Astrocyte (in vitro differentiated cells and primary cell): ENCODE data around the gene GMPR. TPM values are rescaled to one million over a fixed set of nuclear protein-coding genes. Genes with fewer than 3 reads are reported as not detected.

Experiments
- DNase-seq: peaks from one replicate; pipeline ENCODE4 v3.0.0-alpha.2; 2010; ENCODE audit warnings: low read depth
- FAIRE-seq: peaks from 2 replicates; lab custom pipeline; 2011; peaks lifted over from hg19 to GRCh38; lab: Jason Lieb, UNC
- H2AFZ ChIP-seq: 2 replicates; pipeline ENCODE4 v1.6.0; 2012; ENCODE audit warnings: low read depth, low read length, inconsistent platforms
- H3K27ac ChIP-seq: 2 replicates; pipeline ENCODE4 v1.5.1; 2011; ENCODE audit warnings: low read depth, low read length, inconsistent platforms
- H3K27me3 ChIP-seq: 2 replicates; pipeline ENCODE4 v1.6.0; 2011; ENCODE audit warnings: low read length, inconsistent platforms; ENCODE audit not compliant: insufficient read depth
- H3K36me3 ChIP-seq: 2 replicates; pipeline ENCODE4 v1.5.1; 2011; ENCODE audit warnings: low read length, inconsistent platforms; ENCODE audit not compliant: insufficient read depth
- H3K4me1 ChIP-seq: 2 replicates; pipeline ENCODE4 v1.5.1; 2011; ENCODE audit warnings: low read length, inconsistent platforms; ENCODE audit not compliant: insufficient read depth
- H3K4me2 ChIP-seq: 2 replicates; pipeline ENCODE4 v1.6.0; 2012; ENCODE audit warnings: low read length, inconsistent platforms
- H3K4me3 ChIP-seq: 2 replicates; pipeline ENCODE4 v1.5.1; 2011; ENCODE audit warnings: low read depth, mild to moderate bottlenecking, low read length, inconsistent platforms; ENCODE audit not compliant: insufficient read depth
- H3K79me2 ChIP-seq: 2 replicates; pipeline ENCODE4 v1.6.0; 2012; ENCODE audit warnings: mild to moderate bottlenecking, low read length, inconsistent platforms; ENCODE audit not compliant: insufficient read depth
- H3K9ac ChIP-seq: 2 replicates; pipeline ENCODE4 v1.6.0; 2012; ENCODE audit warnings: mild to moderate bottlenecking, low read length, inconsistent platforms
- H3K9me3 ChIP-seq: 2 replicates; pipeline ENCODE4 v1.5.1; 2012; ENCODE audit warnings: low read depth, mild to moderate bottlenecking, low read length, inconsistent platforms; ENCODE audit not compliant: insufficient read depth
- H4K20me1 ChIP-seq: 2 replicates; pipeline ENCODE4 v1.6.0; 2012; ENCODE audit warnings: low read length, inconsistent platforms; ENCODE audit not compliant: insufficient read depth
- H3K27ac Mint-ChIP-seq: one replicate; pipeline ENCODE4 v1.8.0; 2021; ENCODE audit warnings: mild to moderate bottlenecking, mixed read lengths; ENCODE audit not compliant: unreplicated experiment
- H3K27me3 Mint-ChIP-seq: one replicate; pipeline ENCODE4 v1.8.0; 2021; ENCODE audit warnings: low read depth, mixed read lengths; ENCODE audit not compliant: unreplicated experiment
- H3K36me3 Mint-ChIP-seq: one replicate; pipeline ENCODE4 v1.8.0; 2021; ENCODE audit warnings: low read depth, mixed read lengths; ENCODE audit not compliant: unreplicated experiment
- H3K4me1 Mint-ChIP-seq: one replicate; pipeline ENCODE4 v1.8.0; 2021; ENCODE audit warnings: low read depth, mixed read lengths; ENCODE audit not compliant: unreplicated experiment
- H3K4me3 Mint-ChIP-seq: one replicate; pipeline ENCODE4 v1.8.0; 2021; ENCODE audit warnings: mild to moderate bottlenecking, moderate library complexity, mixed read lengths; ENCODE audit not compliant: unreplicated experiment
- H3K9me3 Mint-ChIP-seq: one replicate; pipeline ENCODE4 v1.8.0; 2021; ENCODE audit warnings: mild to moderate bottlenecking, mixed read lengths; ENCODE audit not compliant: unreplicated experiment
- CTCF ChIP-seq: IDR thresholded peaks from 2 replicates; pipeline ENCODE4 v1.5.1; 2011; ENCODE audit warnings: low read depth, mild to moderate bottlenecking, inconsistent platforms, low read length, moderate library complexity; ENCODE audit not compliant: insufficient read depth
- EZH2 ChIP-seq: IDR thresholded peaks from 2 replicates; pipeline ENCODE4 v1.6.1; 2012; ENCODE audit warnings: mild to moderate bottlenecking, low read length, inconsistent platforms; ENCODE audit not compliant: insufficient read depth
- total RNA-seq: library from RNA; stranded (reverse); gene quantifications from 2 replicates; pipeline ENCODE4 v1.2.1, GENCODE V29; 2021

The GMPR gene
- total RNA-seq, 1 donor from 2014 or later = 2.0 TPM

- Histone ChIP-seq H2AFZ (no peak overlapping the region), H3K4me1 (peaks cover 3% of the 10 kb centered on the region), H3K27ac (no peak overlapping the region), H3K4me3 (no peak overlapping the region), H3K79me2 (no peaks in the 10 kb centered on the region), H3K9ac (no peak overlapping the region), H4K20me1 (no peaks in the 10 kb centered on the region), H3K36me3 (no peaks in the 10 kb centered on the region), H3K27me3 (no peaks in the 10 kb centered on the region), H3K4me2 (no peak overlapping the region), H3K9me3 (no peaks in the 10 kb centered on the region)
- H3K27me3 Mint-ChIP-seq = peaks cover 9% of the 10 kb centered on the region
- no peak overlapping the region for H3K4me3 Mint-ChIP-seq
- DNase-seq (no peak), FAIRE-seq (no peak)
- H3K27ac Mint-ChIP-seq = no peak overlapping the region
- H3K36me3 Mint-ChIP-seq = peaks cover 3% of the 10 kb centered on the region
- TF ChIP-seq EZH2 = no peak
- no peak for TF ChIP-seq CTCF
- peaks cover 4% of the 10 kb centered on the region for H3K4me1 Mint-ChIP-seq
- H3K9me3 Mint-ChIP-seq = no peaks in the 10 kb centered on the region
Measured at GRCh38 chr6:16288163-16288562, 49.8 kb downstream of the GMPR start.

GRCh38 chr6:16291739-16292138 is 53.4 kb downstream of the GMPR start:
- Histone ChIP-seq H3K27ac (no peak overlapping the region), H3K36me3 (no peaks in the 10 kb centered on the region), H4K20me1 (no peaks in the 10 kb centered on the region), H2AFZ (no peak overlapping the region), H3K4me3 (no peak overlapping the region), H3K4me1 (no peaks in the 10 kb centered on the region), H3K27me3 (no peaks in the 10 kb centered on the region), H3K9ac (no peak overlapping the region), H3K9me3 (no peaks in the 10 kb centered on the region), H3K4me2 (no peak overlapping the region), H3K79me2 (no peaks in the 10 kb centered on the region)
- Mint-ChIP-seq H3K9me3 (peaks cover 5% of the 10 kb centered on the region), H3K27me3 (peaks cover 6% of the 10 kb centered on the region), H3K27ac (no peak overlapping the region), H3K4me1 (peaks cover 1% of the 10 kb centered on the region), H3K36me3 (peaks cover 11% of the 10 kb centered on the region), H3K4me3 (no peak overlapping the region)
- DNase-seq (no peak), FAIRE-seq (no peak)
- TF ChIP-seq CTCF (no peak), EZH2 (no peak)

- DNase-seq (no peak), FAIRE-seq (no peak)
- Histone ChIP-seq H3K27me3 (no peaks in the 10 kb centered on the region), H3K36me3 (no peaks in the 10 kb centered on the region), H3K27ac (no peak overlapping the region), H3K79me2 (no peaks in the 10 kb centered on the region), H2AFZ (no peak overlapping the region), H4K20me1 (no peaks in the 10 kb centered on the region), H3K9me3 (no peaks in the 10 kb centered on the region), H3K9ac (no peak overlapping the region), H3K4me2 (no peak overlapping the region), H3K4me1 (no peaks in the 10 kb centered on the region), H3K4me3 (no peak overlapping the region)
- Mint-ChIP-seq H3K27ac (no peak overlapping the region), H3K27me3 (peaks cover 6% of the 10 kb centered on the region), H3K9me3 (peaks cover 5% of the 10 kb centered on the region), H3K4me1 (peaks cover 1% of the 10 kb centered on the region), H3K4me3 (no peak overlapping the region), H3K36me3 (peaks cover 11% of the 10 kb centered on the region)
- no peak for TF ChIP-seq EZH2
- no peak for TF ChIP-seq CTCF
Measured at GRCh38 chr6:16292432-16292831, 54.0 kb downstream of the GMPR start.
